D341Med (cell line): Measurements from ENCODE around the gene TUB.

Experiments
- DNase-seq: peaks from one replicate; pipeline ENCODE4 v3.0.0; 2012; ENCODE audit warnings: low spot score

The TUB gene

DNA sequence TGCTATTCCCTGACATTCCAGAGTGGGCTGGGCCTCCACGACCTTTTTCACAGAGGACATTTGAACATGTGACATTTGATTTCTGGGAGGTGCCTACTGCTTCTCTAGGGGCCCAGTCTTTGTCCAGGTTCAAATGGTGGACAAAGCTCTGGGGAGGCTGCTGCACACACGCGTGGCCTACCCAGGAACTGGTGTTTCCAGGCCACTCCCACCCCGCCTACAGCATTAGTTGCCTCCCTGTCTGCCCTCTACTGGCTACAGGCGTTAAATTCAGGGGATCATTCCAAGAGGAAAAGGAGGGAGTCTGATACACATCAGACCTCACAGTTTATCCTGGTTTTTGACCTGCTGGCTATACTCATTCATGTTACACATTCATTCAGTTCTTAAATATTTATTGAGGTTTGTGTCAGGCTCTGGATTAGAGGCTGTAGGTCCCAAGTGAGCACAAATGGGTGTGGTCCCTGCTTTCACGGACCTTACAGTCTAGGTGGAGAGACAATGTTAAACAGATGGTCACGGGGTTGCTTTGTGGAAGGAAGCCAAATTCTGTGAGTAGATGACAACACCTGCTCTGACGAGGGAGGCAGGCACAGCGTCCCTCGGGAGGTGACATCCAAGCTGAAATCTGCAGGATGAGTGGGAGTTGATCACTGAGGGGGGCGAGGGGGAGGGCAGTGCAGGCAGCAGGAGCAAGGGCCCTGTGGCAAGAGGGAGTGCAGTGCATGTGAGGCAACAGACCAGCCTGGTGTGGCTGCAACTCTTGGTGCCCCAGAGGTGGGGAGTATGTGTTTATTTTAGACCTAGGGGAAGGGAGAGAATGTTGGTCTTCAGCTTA, 11.8 kb downstream of the TUB start:
- DNase-seq = peak; percentile 84

DNA sequence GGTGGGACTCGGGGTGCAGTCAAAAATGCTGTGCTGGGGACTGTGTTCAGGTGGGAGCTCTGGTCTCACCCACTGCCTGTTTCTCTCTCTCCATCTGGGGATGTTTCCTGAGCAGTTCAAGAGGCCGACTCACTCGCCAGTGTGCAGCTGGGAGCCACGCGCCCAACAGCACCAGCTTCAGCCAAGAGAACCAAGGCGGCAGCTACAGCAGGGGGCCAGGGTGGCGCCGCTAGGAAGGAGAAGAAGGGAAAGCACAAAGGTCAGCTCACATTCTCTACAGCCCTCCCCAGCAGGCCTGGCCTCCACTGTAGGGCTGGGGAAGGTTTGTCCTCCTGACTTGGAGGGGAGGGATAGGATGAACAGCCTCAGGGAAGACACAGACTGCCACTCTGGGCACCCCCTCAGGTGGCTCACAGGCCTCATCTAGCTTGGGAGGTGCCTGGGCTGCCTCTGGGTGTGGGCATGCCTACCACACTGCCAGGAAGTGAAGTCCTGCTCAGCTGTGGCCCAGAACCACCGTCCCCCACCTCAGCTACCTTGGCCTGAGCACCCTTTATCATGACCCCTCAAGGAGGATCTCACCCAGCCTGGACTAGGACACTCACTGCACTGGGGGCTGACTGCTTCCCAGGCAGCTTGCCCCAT, 13.0 kb downstream of the TUB start:
- DNase-seq = no peak

DNA sequence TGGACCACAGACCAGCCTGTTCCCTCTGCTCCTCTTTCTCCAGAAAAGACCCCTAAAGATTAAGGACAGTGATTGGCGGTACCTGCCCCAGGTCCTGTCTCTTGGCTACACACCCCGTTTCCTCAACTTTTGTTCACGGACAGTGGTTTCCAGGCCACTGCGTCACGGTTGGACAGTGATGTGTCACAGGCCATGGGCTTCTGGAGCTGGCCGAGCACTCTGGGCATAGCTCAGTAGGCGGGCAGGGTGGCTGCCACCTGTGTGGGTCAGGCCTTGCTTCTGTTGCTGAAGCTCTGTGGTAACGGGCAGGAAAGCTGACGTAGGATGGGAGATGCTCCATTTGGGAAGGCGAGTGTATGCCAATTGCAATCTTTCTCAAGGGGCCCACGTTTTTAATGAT, 13.6 kb downstream of the TUB start:
- DNase-seq = no peak

DNA sequence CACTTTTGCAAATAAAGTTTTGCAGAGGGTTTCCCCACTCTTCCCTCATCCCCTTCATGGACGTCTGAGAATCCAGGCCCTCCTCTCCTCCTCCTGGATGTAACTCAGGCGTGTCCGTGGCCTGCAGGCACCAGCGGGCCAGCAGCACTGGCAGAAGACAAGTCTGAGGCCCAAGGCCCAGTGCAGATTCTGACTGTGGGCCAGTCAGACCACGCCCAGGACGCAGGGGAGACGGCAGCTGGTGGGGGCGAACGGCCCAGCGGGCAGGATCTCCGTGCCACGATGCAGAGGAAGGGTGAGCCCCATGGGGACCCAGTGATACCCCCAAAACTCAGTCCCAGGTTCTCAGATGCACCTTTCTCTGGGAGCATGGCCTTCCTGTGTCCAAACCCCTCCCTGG, 14.4 kb downstream of the TUB start:
- no peak for DNase-seq

DNA sequence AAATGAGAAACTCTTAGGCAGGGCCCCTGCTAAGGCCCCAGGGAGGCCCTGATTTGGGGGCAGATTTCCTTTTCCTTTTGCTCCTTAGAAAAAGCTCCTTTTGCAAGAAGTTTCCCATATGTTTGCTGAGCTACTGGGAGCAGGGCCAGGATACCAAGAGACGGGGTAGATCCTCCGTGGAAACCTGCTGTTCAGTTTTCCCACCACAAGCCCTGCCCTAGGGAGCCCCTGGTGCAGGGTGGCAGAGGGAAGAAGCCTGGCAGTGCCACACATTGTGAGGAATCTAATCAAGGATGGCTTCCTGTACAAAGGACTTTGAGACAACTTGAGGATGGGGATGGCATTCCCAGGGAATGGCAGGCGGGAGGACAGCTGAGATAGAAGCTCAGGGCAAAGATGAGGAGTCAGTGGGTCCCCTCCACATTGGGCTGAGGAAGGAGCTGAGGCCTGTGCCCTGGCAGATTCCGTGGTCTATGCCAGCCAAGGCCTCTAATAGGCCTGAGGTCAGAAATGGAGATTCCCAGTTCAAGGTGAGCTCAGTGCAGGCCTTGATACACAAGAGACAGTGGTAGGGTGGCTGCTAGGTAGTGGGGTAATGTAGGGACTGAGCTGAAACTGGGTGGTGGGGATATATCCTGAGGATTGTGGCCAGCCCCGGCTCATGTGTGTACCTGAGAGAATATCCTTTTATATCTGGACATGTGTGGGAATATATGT, 15.0 kb downstream of the TUB start:
- no peak for DNase-seq

DNA sequence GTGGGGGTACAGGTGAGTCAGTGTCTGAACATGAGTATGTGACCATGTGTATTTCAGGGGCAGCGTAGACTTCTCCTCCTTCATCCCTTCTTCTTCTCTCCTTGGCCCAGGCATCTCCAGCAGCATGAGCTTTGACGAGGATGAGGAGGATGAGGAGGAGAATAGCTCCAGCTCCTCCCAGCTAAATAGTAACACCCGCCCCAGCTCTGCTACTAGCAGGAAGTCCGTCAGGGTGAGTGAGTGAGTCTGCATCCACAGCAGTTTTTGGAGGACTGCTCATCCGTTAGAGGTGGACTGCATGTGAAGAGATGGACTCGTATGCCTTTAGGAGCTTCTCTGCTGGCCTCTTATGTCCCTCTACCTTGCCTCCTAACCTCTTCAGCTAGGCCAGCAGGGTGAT, 15.6 kb downstream of the TUB start:
- DNase-seq = no peak

DNA sequence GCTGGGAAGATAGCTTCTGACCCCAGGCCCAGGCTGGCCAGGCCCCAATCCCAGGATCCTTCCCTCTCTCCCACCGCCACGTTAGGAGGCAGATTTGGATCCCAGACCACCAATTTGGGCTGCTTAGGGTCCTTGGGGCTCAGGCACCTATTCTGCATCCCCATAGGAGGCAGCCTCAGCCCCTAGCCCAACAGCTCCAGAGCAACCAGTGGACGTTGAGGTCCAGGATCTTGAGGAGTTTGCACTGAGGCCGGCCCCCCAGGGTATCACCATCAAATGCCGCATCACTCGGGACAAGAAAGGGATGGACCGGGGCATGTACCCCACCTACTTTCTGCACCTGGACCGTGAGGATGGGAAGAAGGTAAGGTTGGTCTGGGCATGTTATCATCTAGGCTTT, 16.1 kb downstream of the TUB start:
- DNase-seq = no peak

DNA sequence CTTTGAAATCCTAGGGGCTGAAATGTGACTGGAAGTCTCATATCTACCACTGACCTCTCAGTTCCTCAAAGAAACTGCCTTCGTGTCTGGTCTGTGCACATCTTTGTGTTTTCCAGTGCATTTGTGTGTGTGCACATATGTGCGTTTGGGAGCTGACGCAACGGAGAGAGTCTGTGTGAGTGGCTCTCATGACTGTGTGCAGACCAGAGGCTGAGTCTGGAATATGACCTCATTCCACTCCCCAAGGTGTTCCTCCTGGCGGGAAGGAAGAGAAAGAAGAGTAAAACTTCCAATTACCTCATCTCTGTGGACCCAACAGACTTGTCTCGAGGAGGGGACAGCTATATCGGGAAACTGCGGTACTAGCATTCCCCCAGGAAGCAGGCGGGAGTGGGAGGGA, 16.5 kb downstream of the TUB start:
- no peak for DNase-seq

DNA sequence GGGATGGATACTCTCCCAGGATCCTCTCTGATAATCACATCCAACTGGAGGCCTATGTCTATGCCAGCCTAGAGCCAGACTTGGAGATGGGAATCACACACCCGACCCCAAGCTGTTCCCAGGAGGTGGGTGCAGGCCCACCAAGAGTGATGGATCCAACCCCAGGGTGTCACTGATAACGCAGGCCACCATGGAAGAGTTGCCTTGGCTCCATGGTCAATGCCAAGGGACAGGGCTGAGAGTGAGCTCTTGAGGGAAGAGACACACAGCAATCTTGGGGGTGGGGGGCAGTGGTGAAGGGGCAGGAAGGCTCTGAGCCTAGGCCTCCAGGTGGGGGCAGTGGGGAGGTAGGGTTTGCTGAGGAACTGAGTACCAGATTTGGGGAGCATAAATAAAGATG, 16.9 kb downstream of the TUB start:
- DNase-seq = peak; percentile 12

DNA sequence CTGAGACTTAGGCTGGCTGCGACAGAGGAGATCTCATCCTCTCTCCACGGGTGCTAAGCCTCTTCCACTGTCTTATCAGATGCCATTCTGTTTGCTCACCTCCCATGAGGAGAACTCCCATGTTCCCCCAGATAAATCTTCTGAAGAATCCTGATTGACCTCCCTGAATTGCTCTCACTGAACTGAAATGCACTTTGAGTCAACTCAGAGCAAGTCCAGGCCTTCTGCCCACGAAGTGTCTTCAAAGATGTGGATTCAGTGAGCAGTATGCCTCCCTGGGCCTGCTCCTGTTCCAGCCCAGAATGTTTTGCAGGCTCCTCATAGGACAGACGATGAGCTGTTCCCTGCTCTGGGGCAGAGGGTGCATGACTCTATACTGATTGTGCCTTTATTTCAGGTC, 17.4 kb downstream of the TUB start:
- DNase-seq = no peak

DNA sequence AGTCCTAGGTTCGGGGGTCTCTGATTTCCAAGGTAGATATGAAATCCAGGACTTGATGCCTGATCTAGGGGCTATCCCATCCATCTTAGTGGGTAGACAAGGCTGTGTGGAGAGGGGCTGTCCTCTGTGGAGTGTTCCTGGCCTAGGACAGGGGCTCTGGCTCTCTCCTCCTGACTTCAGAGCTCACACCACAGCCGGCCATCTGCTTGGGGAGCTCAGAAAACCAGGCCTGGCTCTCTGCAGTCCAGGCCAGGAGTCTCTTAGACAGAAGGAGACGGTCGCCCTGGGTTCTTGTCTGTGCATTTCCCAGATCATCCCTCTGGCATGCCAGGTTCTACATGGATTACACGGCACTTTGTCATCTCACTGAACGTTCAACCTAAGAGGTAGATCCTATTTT, 17.9 kb downstream of the TUB start:
- no peak for DNase-seq

DNA sequence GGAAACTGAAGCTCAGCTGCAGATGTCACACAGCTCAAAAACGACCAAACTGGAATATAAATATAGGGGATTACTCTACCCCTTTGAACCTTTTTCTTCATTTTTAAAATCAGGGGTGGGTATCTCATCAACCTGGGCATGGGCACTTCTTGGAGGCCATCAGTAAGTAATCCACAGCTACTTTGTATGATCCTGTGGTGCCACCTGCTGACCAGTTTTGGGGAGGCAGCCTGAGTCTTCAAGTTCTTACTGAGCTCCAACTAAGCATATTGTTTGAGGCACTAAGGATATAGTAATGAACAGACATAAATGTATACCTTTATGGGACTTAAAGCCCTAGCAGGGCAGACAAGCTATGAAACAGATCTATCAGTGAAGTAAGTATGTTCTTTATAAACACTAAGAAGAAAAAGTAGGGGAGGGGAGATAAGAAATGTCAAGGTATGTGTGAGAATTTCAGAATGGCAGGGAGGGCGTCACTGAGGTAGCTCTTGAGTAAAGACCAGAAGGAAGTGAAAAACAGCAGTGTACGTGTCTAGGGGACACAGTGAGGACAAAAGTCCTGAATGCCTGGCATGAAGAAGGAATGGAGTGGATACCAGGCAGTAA, 18.4 kb downstream of the TUB start:
- DNase-seq = peak; percentile 71

DNA sequence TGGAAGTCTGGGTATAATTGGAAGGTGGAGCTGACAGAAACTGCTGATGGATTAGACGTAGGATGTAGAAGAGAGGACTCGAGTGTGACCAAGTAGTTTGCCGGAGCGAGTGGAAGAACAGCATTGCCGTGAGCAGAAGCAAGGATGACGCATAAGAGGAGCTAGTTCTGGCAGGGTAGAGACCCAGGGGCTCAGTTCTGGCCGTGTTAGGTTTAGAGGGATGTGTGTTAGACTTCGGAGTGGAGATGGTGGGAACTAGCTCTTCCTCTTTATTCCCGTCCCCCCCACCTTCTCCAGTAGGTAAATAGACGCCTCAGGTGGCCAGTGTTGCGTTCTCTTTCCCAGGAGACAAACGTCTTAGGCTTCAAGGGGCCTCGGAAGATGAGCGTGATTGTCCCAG, 19.1 kb downstream of the TUB start:
- DNase-seq = no peak

DNA sequence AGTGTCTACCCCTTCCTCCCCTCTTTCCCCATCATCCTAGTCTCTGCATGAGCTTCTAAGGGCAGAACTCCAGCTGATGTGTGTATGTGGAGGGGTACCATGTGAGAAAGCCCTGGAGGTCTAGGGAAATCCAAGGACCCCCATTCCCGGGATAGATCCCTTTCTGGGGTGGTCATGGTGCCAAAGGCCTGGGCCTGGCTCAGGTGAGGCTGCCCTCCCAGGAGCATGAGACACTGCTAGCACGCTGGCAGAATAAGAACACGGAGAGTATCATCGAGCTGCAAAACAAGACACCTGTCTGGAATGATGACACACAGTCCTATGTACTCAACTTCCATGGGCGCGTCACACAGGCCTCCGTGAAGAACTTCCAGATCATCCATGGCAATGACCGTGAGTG, 19.6 kb downstream of the TUB start:
- no peak for DNase-seq

DNA sequence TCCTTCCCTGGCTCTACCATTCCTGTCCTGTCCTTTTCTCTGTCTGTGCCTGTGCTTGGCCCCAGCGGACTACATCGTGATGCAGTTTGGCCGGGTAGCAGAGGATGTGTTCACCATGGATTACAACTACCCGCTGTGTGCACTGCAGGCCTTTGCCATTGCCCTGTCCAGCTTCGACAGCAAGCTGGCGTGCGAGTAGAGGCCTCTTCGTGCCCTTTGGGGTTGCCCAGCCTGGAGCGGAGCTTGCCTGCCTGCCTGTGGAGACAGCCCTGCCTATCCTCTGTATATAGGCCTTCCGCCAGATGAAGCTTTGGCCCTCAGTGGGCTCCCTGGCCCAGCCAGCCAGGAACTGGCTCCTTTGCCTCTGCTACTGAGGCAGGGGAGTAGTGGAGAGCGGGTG, 20.4 kb downstream of the TUB start:
- DNase-seq = no peak

DNA sequence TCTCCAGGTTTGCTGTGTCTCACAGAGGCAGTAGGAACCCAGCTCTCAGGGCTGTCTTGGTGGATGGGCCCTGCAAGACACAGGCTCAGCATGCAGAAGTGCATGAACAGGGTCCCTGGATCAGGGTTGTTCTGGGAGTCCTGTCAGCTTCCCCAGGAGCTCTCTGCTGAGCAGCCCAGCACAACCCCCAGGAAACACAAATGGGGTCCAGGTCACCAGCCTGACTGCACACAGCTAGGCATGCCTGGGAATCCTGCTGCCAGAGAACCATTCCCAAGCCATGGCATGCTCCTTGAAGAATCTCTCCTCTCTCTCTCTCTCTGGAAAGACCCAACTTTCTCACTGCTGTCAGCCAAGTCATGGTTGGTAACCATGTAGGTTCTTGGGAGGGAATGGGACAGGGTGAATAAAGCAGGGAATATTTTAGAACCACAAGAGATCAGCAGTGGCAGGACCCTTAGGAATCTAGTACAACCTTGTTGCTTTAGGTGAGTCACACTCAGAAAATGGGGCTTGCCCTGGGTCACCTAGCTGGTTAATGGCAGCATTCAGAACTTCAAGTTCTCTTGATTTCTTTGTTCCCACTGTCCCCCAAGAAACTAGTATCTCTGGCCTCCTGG, 21.4 kb downstream of the TUB start:
- no peak for DNase-seq

DNA sequence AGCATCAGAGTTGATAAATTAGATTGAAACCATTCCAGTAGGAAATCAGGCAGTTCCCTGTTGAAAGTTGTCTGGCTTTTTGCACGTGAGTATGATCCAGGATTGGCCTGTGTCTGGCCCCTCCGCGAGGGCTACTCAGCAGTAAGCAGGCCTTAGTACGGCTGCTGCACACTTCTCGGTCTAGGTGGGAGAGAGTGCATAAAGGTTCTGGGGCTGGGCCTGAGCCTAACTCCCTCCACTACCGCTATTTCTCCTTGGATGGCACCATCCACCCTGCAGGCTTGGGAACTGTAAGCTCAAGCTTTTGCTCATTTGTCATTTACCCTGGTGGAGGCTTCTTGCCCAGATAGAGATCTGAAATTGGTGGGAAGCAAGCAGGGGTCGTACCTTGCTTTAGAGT, 22.0 kb downstream of the TUB start:
- no peak for DNase-seq

DNA sequence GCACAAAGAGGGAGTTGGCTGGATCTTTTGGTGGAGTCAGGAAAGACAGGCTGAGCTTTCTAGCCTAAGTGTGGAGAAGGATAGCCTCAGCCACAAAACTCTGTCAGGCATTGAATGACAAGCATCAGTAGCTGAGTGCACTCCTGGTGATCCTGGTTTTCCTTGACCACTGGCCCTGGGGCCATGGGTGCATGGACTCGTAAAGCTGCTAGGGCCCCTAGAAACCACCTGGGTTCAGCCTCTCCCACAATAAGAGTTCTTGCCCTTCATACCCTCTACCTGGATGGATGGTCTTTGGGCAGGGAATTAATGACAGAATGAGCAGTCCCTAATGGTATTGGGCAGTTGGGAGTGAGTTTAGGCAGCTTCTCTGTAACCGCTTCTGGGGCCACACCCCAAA, 22.9 kb downstream of the TUB start:
- no peak for DNase-seq

DNA sequence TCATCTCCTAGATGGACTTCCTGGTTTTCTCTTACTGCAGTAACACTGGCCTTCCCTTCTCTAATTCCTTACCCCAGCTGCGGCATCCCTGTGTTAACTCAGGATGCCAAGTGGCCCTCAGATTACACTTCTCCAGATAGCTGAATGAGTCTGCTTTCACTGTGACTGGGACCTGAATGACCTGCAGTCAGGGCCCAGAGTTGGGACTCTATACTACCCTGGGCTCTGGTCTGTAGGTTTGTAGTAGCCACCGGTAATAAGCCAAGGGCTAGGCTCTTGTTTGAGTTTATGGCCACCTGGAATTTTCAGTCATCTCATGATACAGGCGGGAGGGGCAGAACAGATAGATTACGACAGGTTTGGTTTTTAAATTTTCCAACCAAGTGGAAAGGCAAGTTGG, 24.1 kb downstream of the TUB start:
- no peak for DNase-seq

DNA sequence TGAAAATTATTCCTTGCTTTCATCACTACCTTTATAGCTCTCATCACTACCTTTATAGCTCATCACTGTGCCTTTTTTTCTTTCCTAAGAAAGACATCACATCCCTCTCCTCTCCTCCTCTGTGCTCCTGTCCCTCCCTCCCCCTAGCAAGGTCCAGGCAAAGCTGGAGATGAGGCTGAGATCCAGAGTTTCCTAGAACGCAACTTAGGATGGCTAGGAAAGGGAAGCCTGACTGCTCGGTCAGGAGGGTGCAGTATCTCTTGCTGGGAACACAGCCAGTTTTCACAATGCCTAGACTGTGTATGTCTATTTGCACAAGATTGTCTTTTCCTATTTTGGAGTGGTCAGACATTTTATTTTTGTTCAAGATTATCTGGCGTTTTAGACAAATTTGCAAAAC, 24.7 kb downstream of the TUB start:
- DNase-seq = no peak

DNA sequence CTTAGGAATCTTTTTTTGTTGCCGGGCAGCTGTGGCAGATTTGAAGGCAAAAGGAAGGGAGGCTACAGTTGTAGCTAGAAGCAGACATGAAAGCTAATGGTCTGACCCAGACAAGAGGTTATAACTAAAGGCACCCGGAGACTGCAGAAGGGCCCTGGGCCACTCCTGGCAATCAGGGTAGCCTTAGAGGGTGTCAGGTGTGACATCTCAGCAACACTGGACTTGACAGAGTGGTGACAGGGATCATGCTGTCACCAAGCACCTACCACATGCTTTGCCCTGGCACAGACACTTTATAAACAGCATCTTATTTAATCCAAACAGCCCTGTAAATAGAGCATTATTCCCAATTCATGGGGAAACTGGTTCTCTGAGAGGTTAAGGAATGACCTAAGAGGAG, 25.7 kb downstream of the TUB start:
- DNase-seq = no peak

DNA sequence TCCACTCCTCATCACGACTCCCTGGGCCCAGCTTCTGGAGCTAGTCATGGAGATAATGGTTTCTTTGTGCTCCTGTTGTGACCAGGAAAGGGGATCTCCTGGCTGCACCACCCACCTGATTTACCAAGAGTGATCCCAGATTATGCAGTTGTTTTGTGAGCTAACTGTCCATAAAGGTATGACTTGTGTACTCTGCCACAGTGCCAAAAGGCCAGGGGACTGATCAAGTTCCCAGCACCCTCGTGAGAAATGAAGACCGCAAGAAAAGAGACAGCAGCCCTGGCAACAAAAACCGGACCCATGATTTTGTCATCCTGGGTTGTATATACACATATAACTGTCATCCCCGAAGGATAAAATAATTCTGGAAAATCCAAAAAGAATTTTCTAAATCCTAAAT, 26.6 kb downstream of the TUB start:
- DNase-seq = no peak
